ENCODE results near the gene COL23A1. TPM values are rescaled to one million over a fixed set of nuclear protein-coding genes. Genes with fewer than 3 reads are reported as not detected.

Gene COL23A1
- total and polyA plus RNA-seq, 2 of the 8 experiments (the other 6 are each of a cell fraction or from before 2014, with no cell fraction given): 3.1 to 4.7 TPM

GRCh38 chr5:178210686-178211085 lies 379.5 kb downstream of the COL23A1 start:
- no peak overlapping the region for H3K27ac ChIP-seq (ENCODE audit: low read depth, low read length)
- H3K79me1 ChIP-seq (ENCODE audit: low read depth, low read length): peaks cover 22% of the 10 kb centered on the region
- ChIA-PET CTCF (ENCODE audit: partially characterized antibody) (interaction anchor here (1.0 to 1.4 kb wide), 5 partner anchors 10 to 63 kb away, joined by 3 to 4 read pairs (median 4); no protein-coding TSS in a partner anchor), POLR2A (ENCODE audit: partially characterized antibody) (interaction anchor here (0.8 to 31.3 kb wide), 7 partner anchors 19 to 135 kb away, joined by 3 to 985 read pairs (median 4); partner anchors contain the start of genes GMCL2, NHP2 and PHYKPL)
- H2AK5ac ChIP-seq (ENCODE audit: low read depth, low read length): no peak overlapping the region
- WGBS, 2 experiments (ENCODE audit: extremely low coverage in 1 of 2, insufficient coverage in 1 of 2, insufficient read length in 1 of 2, insufficient replicate concordance in 2 of 2, low coverage in 1 of 2, low lambda C conversion rate in 2 of 2, missing lambda C conversion rate in 1 of 2): 99% methylated on average over 5 of the region's 5 CpGs; no CpG with 5 or more reads in 1 of the 2 experiments
- no peak overlapping the region for H2BK15ac ChIP-seq (ENCODE audit: low read length)
- H2BK20ac ChIP-seq (ENCODE audit: low read length): no peak overlapping the region
- H2BK120ac ChIP-seq (replicated peaks; ENCODE audit: low read depth, low read length): no peak overlapping the region
- H3K4me1 ChIP-seq (replicated peaks in 1 of 4; ENCODE audit: control insufficient read depth in 3 of 4, insufficient read depth in 4 of 4, low read length in 3 of 4): peaks cover 0 to 9% (median 4%) of the 10 kb centered on the region in 4 experiments; a peak in 6 of 7 replicates
- DNase-seq (ENCODE audit: low read depth in 1 of 2, low spot score in 2 of 2): no peak
- no peak overlapping the region for H4K91ac ChIP-seq (replicated peaks; ENCODE audit: insufficient read length, low read length)
- no peak overlapping the region for H3K4me2 ChIP-seq (ENCODE audit: insufficient read depth in 1 of 2, low read depth in 2 of 2, low read length in 2 of 2)
- peaks cover 2% of the 10 kb centered on the region for H3K23me2 ChIP-seq (ENCODE audit: low read depth, low read length)
- no peak overlapping the region for H3K9ac ChIP-seq (replicated peaks in 1 of 4; ENCODE audit: extremely low read depth in 1 of 4, low read depth in 3 of 4, low read length in 3 of 4)
- no peak overlapping the region for H3K18ac ChIP-seq (ENCODE audit: extremely low read depth, low read length)
- FAIRE-seq: no peak
- no peak overlapping the region for H4K8ac ChIP-seq (ENCODE audit: extremely low read depth, insufficient read depth, low read length)
- H3K36me3 ChIP-seq (ENCODE audit: control insufficient read depth in 2 of 4, insufficient read depth in 4 of 4, low read length in 3 of 4): peaks cover 57 to 99% (median 73%) of the 10 kb centered on the region in 4 experiments
- no peak overlapping the region for H3K23ac ChIP-seq (ENCODE audit: insufficient read length)
- no peak overlapping the region for H4K5ac ChIP-seq (ENCODE audit: insufficient read length, low read depth, low read length)
- H3K4me3 ChIP-seq (ENCODE audit: extremely low read depth in 1 of 4, insufficient read depth in 2 of 4, low read depth in 3 of 4, low read length in 4 of 4): no peak overlapping the region
- no peak overlapping the region for H3K14ac ChIP-seq (ENCODE audit: insufficient read length)
- peaks cover 56 to 61% of the 10 kb centered on the region in 2 experiments for H4K20me1 ChIP-seq (replicated peaks in 1 of 2; ENCODE audit: control insufficient read depth in 1 of 2, insufficient read depth in 2 of 2, low read length in 2 of 2)
- TF ChIP-seq CBX8 (IDR thresholded peaks at IDR 0.05; ENCODE audit: borderline replicate concordance, low read depth, low read length) (no peak), RXRA (IDR thresholded peaks at IDR 0.05; ENCODE audit: insufficient read depth, low read depth, low read length) (no peak), BACH1 (IDR thresholded peaks at IDR 0.05; ENCODE audit: low read length) (no peak), YY1 (IDR thresholded peaks at IDR 0.05; ENCODE audit: low read depth, low read length) (no peak)
- TF ChIP-seq, protein P1, sequence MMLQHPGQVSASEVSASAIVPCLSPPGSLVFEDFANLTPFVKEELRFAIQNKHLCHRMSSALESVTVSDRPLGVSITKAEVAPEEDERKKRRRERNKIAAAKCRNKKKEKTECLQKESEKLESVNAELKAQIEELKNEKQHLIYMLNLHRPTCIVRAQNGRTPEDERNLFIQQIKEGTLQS (IDR thresholded peaks at IDR 0.05; ENCODE audit: insufficient read depth, low read depth, low read length): no peak
- H3K79me2 ChIP-seq (ENCODE audit: control insufficient read depth in 1 of 2, insufficient read depth in 2 of 2, low read length in 2 of 2): peaks cover 14 to 35% of the 10 kb centered on the region in 2 experiments
- H2BK5ac ChIP-seq (ENCODE audit: low read depth, low read length): no peak overlapping the region
- H3K27me3 ChIP-seq (replicated peaks in 1 of 4; ENCODE audit: control insufficient read depth in 3 of 4, extremely low read depth in 1 of 4, insufficient read depth in 3 of 4, low read length in 3 of 4): no peaks in the 10 kb centered on the region
- no peak overlapping the region for H2BK12ac ChIP-seq (ENCODE audit: low read depth, low read length)
- no peak overlapping the region for H2AFZ ChIP-seq (ENCODE audit: low read length)
- H3K56ac ChIP-seq (replicated peaks; ENCODE audit: insufficient read length, low read depth, low read length): no peak overlapping the region
- no peak overlapping the region for H3K4ac ChIP-seq (replicated peaks; ENCODE audit: insufficient read length, low read depth, low read length)
- no peaks in the 10 kb centered on the region for H3K9me3 ChIP-seq (ENCODE audit: insufficient read depth in 2 of 2, low read depth in 1 of 2, low read length in 1 of 2)

Data from H1 (cell line).